Bronchial epithelial cell (primary cell): ENCODE measurements around the gene RAB15. TPM values are rescaled to one million over a fixed set of nuclear protein-coding genes. Genes with fewer than 3 reads are reported as not detected.
A peak's percentile ranks its signal among the peaks of the same experiment; 100 is the strongest.

ENCODE experiments used
- DNase-seq: peaks from one replicate; pipeline ENCODE4 v3.0.0-alpha.2; 2010; ENCODE audit warnings: low read depth
- FAIRE-seq: peaks from 2 replicates; lab custom pipeline; 2011; peaks lifted over from hg19 to GRCh38; lab: Jason Lieb, UNC
- H3K27me3 ChIP-seq: 2 replicates; pipeline ENCODE4 v1.5.1; 2011; ENCODE audit warnings: low read length; ENCODE audit not compliant: control insufficient read depth, insufficient read depth
- H3K36me3 ChIP-seq: 2 replicates; pipeline ENCODE4 v1.5.1; 2011; ENCODE audit warnings: low read length; ENCODE audit not compliant: control insufficient read depth, insufficient read depth
- H3K4me3 ChIP-seq: 2 replicates; pipeline ENCODE4 v1.5.1; 2011; ENCODE audit warnings: mild to moderate bottlenecking, low read depth, low read length, control low read depth
- total RNA-seq: library from RNA; depleted of rRNA; stranded (reverse); fragments of >200 nt; gene quantifications from 2 replicates; pipeline ENCODE4 v1.2.1, GENCODE V29; 2014
- TF ChIP-seq, protein P1 (sequence below): IDR thresholded peaks from 2 replicates; pipeline ENCODE4 v1.5.1; 2011; ENCODE audit warnings: mild to moderate bottlenecking, moderate library complexity, low read length, control low read depth, inconsistent platforms; ENCODE audit not compliant: insufficient read depth, severe bottlenecking

Gene RAB15
- total RNA-seq, 1 donor from 2014 or later: not detected

DNA sequence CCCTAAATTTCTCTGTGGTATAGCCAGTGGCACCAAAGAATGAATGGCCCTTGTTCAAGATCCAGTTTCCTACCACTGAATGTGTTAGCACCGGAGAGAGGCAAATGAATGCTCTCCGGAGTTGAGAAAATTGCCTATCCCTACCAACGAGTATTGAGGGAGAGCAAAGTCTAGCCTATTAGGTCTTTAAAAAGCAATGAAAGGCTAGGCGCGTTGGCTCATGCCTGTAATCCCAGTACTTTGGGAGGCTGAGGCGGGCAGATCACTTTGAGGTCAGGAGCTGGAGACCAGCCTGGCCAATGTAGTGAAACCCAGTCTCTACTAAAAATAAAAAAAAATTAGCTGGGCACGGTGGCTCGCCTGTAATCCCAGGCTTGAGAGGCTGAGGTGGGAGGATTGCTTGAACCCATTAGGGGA, 898 bp upstream of the RAB15 start:
- peaks cover 6% of the 10 kb centered on the region for H3K27me3 ChIP-seq
- TF ChIP-seq, protein P1, sequence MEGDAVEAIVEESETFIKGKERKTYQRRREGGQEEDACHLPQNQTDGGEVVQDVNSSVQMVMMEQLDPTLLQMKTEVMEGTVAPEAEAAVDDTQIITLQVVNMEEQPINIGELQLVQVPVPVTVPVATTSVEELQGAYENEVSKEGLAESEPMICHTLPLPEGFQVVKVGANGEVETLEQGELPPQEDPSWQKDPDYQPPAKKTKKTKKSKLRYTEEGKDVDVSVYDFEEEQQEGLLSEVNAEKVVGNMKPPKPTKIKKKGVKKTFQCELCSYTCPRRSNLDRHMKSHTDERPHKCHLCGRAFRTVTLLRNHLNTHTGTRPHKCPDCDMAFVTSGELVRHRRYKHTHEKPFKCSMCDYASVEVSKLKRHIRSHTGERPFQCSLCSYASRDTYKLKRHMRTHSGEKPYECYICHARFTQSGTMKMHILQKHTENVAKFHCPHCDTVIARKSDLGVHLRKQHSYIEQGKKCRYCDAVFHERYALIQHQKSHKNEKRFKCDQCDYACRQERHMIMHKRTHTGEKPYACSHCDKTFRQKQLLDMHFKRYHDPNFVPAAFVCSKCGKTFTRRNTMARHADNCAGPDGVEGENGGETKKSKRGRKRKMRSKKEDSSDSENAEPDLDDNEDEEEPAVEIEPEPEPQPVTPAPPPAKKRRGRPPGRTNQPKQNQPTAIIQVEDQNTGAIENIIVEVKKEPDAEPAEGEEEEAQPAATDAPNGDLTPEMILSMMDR: no peak
- no peak for DNase-seq
- no peaks in the 10 kb centered on the region for H3K36me3 ChIP-seq
- H3K4me3 ChIP-seq: no peak overlapping the region
- no peak for FAIRE-seq

GRCh38 chr14:64971491-64971942, 619 bp downstream of the RAB15 start:
- DNase-seq: no peak
- H3K36me3 ChIP-seq: no peaks in the 10 kb centered on the region
- TF ChIP-seq, protein P1: no peak
- FAIRE-seq: no peak
- peak overlapping the region; percentile 48 for H3K4me3 ChIP-seq
- peaks cover 6% of the 10 kb centered on the region for H3K27me3 ChIP-seq

DNA sequence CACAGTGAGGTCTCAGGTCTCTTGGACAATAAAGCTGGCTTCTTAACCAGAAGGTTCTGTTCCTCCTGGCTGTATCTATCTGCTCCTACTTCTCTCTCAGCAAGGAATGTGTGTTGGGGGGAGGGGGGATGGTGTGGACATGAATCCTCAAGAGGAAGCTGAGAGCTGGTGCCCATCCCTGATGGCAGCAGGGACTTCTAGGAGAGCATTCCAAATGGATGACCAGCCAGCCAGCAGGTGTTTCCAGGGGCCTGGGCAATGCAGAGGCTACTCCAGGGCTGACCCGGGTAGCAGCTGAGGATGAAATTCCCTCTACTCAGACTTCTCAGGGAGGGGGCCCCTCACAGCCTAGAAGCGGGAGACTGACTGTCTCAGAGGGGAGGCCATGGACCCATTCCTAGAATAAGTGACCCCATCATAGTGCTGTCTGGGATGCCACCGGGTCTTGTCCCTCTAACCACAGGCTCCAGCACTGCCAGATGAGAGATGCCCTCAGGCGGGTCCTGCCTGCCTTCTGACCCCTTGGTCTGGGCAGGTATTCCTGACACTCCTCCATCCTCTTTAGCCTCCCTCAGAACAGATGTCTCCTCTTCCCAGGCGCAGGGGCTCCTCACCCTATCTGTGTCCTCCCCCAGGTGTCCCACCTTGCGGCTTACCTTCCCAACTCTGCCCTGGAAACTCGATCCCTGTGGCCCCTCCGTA, 1.2 kb downstream of the RAB15 start:
- Histone ChIP-seq H3K27me3 (peaks cover 3% of the 10 kb centered on the region), H3K4me3 (no peak overlapping the region), H3K36me3 (no peaks in the 10 kb centered on the region)
- TF ChIP-seq, protein P1: no peak
- FAIRE-seq (no peak), DNase-seq (no peak)

DNA sequence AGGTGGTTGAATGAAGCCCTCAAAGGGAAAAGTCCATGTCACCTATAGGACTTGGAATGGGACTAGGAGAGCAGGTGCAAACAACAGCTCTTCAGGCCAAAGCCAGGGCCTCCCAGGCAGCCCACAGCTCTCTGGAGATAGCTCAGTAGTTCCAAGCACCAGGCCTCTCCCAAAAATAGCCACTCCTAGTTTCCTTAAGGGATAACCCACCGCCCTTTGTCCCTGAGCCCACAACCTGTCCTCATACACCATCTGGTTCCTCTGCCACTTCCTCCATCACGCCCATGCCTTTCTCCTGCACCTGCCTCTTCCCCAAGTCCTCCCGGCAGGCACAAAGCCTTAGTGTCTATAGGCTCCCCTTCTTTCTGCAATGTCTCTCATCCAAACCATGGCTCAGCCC, 2.1 kb downstream of the RAB15 start:
- Histone ChIP-seq H3K27me3 (peaks cover 3% of the 10 kb centered on the region), H3K36me3 (no peaks in the 10 kb centered on the region), H3K4me3 (no peak overlapping the region)
- FAIRE-seq (no peak), DNase-seq (no peak)
- TF ChIP-seq, protein P1: no peak

DNA sequence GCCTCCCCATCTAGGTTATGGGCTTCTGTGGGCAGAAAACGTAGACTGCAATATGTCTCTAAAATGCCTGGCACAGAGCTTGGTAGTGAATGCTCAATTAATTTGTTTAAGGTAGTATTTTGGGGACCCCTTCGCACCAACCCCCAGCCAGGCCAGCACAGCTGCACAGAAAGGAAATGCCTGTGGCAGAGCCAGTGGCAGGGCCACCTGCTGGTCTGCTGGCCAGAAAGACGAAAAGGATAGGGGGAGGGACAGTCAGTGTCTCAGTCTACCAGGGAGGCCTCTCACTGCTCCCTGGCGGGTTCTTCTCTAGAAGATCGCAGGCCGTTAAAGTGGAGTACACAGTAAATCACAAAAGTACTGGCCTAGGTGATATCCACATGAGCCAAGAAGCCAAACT, 3.5 kb downstream of the RAB15 start:
- H3K4me3 ChIP-seq: no peak overlapping the region
- TF ChIP-seq, protein P1: no peak
- peaks cover 3% of the 10 kb centered on the region for H3K27me3 ChIP-seq
- no peaks in the 10 kb centered on the region for H3K36me3 ChIP-seq
- DNase-seq: no peak
- no peak for FAIRE-seq

- FAIRE-seq (no peak), DNase-seq (no peak)
- peaks cover 3% of the 10 kb centered on the region for H3K27me3 ChIP-seq
- TF ChIP-seq, protein P1: no peak
- H3K36me3 ChIP-seq: no peaks in the 10 kb centered on the region
- no peak overlapping the region for H3K4me3 ChIP-seq
Measured at GRCh38 chr14:64968167-64968566, 4.0 kb downstream of the RAB15 start.
